ENCODE results near the gene C9orf152. TPM values are rescaled to one million over a fixed set of nuclear protein-coding genes. Genes with fewer than 3 reads are reported as not detected.

The C9orf152 gene
- total and polyA plus RNA-seq, 2 of the 13 experiments (the other 11 are each of a cell fraction or from before 2014, with no cell fraction given), result 0.24 to 0.48 TPM

GRCh38 chr9:110213413-110214044 is 5.6 kb upstream of the C9orf152 start (continued):
- no peak for TF ChIP-seq SNAPC5 (CRISPR knock-in tag; IDR thresholded peaks at IDR 0.05; ENCODE audit: borderline replicate concordance)
- TF ChIP-seq ZNF775 (CRISPR knock-in tag; IDR thresholded peaks at IDR 0.05; ENCODE audit: borderline replicate concordance), result no peak
- peak; percentile 14; the same call in 1 of the 2 replicates for TF ChIP-seq HMG20A (CRISPR knock-in tag; IDR thresholded peaks at IDR 0.05; ENCODE audit: borderline replicate concordance)
- TF ChIP-seq HNRNPH1 (optimal IDR thresholded peaks at IDR 0.05; ENCODE audit: low read depth, low read length), result no peak
- no peak for TF ChIP-seq LCORL (IDR thresholded peaks at IDR 0.05)
- no peak for TF ChIP-seq LCORL (CRISPR knock-in tag; IDR thresholded peaks at IDR 0.05)
- 0 out of 2 replicates have a peak, but pooled peaks have one; percentile 10 for TF ChIP-seq TRIM24 (CRISPR knock-in tag; IDR thresholded peaks at IDR 0.05)
- TF ChIP-seq BORCS8-MEF2B (CRISPR knock-in tag; IDR thresholded peaks at IDR 0.05), result no peak
- TF ChIP-seq HNF1B (CRISPR knock-in tag; IDR thresholded peaks at IDR 0.05), result peak; percentile 49; the same call in 1 of the 2 replicates
- TF ChIP-seq ZBTB38 (CRISPR knock-in tag; IDR thresholded peaks at IDR 0.05), result no peak
- TF ChIP-seq SOX6 (IDR thresholded peaks at IDR 0.05), result no peak
- peak; percentile 66 for TF ChIP-seq SOX6 (CRISPR knock-in tag; IDR thresholded peaks at IDR 0.05)
- TF ChIP-seq PRMT3 (CRISPR knock-in tag; IDR thresholded peaks at IDR 0.05; ENCODE audit: borderline replicate concordance, low read depth), result no peak
- TF ChIP-seq ZBTB20 (CRISPR knock-in tag; IDR thresholded peaks at IDR 0.05; ENCODE audit: borderline replicate concordance, low read depth), result no peak
- TF ChIP-seq MTF2 (CRISPR knock-in tag; IDR thresholded peaks at IDR 0.05; ENCODE audit: borderline replicate concordance), result no peak
- no peak for TF ChIP-seq DBP (CRISPR knock-in tag; IDR thresholded peaks at IDR 0.05; ENCODE audit: not compliant biosample characterization)
- TF ChIP-seq XRCC5 (optimal IDR thresholded peaks at IDR 0.05; ENCODE audit: low read length), result no peak
- TF ChIP-seq AFF4 (CRISPR knock-in tag; IDR thresholded peaks at IDR 0.05), result no peak
- TF ChIP-seq FOXO4 (CRISPR knock-in tag; conservative IDR thresholded peaks at IDR 0.05), result no peak
- TF ChIP-seq MIER3 (CRISPR knock-in tag; IDR thresholded peaks at IDR 0.05; ENCODE audit: borderline replicate concordance), result no peak
- no peak for TF ChIP-seq ZSCAN20 (CRISPR knock-in tag; IDR thresholded peaks at IDR 0.05; ENCODE audit: borderline replicate concordance)

Data from HepG2 (cell line).